Mesothelial cell of epicardium (in vitro differentiated cells): Measurements from ENCODE around the gene HOGA1. TPM values are rescaled to one million over a fixed set of nuclear protein-coding genes. Genes with fewer than 3 reads are reported as not detected.

Experiments used
- DNase-seq, 2 experiments: peaks; one replicate each; pipeline ENCODE4 v3.0.0; 2021; ENCODE audit warnings: low spot score in 2 of 2; ENCODE audit not compliant: unreplicated experiment in 2 of 2
- H3K27ac Mint-ChIP-seq: 2 replicates; pipeline ENCODE4 v1.8.0; 2021; ENCODE audit warnings: mixed read lengths
- H3K27me3 Mint-ChIP-seq: 2 replicates; pipeline ENCODE4 v1.8.0; 2021; ENCODE audit warnings: low read depth, mixed read lengths
- H3K36me3 Mint-ChIP-seq: 2 replicates; pipeline ENCODE4 v1.8.0; 2021; ENCODE audit warnings: mixed read lengths
- H3K4me1 Mint-ChIP-seq: 2 replicates; pipeline ENCODE4 v1.8.0; 2021; ENCODE audit warnings: mixed read lengths
- H3K4me3 Mint-ChIP-seq: 2 replicates; pipeline ENCODE4 v1.8.0; 2021; ENCODE audit warnings: mild to moderate bottlenecking, moderate library complexity, mixed read lengths
- H3K9me3 Mint-ChIP-seq: 2 replicates; pipeline ENCODE4 v1.8.0; 2021; ENCODE audit warnings: mixed read lengths
- CTCF ChIP-seq: fragments of 200-600 bp; sonication (generic); IDR thresholded peaks from one replicate; pipeline ENCODE4 v1.5.0; 2021; ENCODE audit warnings: antibody characterized with exemption; ENCODE audit not compliant: unreplicated experiment
- total RNA-seq: library from RNA; stranded (reverse); gene quantifications from 3 replicates; pipeline ENCODE4 v1.2.1, GENCODE V29; 2021

The HOGA1 gene
- total RNA-seq, 1 donor from 2014 or later = 0.31 TPM

GRCh38 chr10:97598407-97599271 lies 14.4 kb downstream of the HOGA1 start:
- DNase-seq = no peak
- no peaks in the 10 kb centered on the region for H3K27me3 Mint-ChIP-seq
- H3K4me3 Mint-ChIP-seq = no peak overlapping the region
- H3K9me3 Mint-ChIP-seq = no peaks in the 10 kb centered on the region
- no peak overlapping the region for H3K27ac Mint-ChIP-seq
- H3K36me3 Mint-ChIP-seq = no peaks in the 10 kb centered on the region
- H3K4me1 Mint-ChIP-seq = peaks cover under 1% of the 10 kb centered on the region
- no peak for TF ChIP-seq CTCF

GRCh38 chr10:97599272-97599619 lies 15.1 kb downstream of the HOGA1 start:
- DNase-seq = no peak
- no peaks in the 10 kb centered on the region for H3K36me3 Mint-ChIP-seq
- H3K27me3 Mint-ChIP-seq = no peaks in the 10 kb centered on the region
- H3K27ac Mint-ChIP-seq = no peak overlapping the region
- no peak for TF ChIP-seq CTCF
- H3K4me3 Mint-ChIP-seq = no peak overlapping the region
- H3K4me1 Mint-ChIP-seq = no peaks in the 10 kb centered on the region
- no peaks in the 10 kb centered on the region for H3K9me3 Mint-ChIP-seq

- H3K9me3 Mint-ChIP-seq = no peaks in the 10 kb centered on the region
- H3K27ac Mint-ChIP-seq = no peak overlapping the region
- TF ChIP-seq CTCF = no peak
- no peaks in the 10 kb centered on the region for H3K4me1 Mint-ChIP-seq
- no peak overlapping the region for H3K4me3 Mint-ChIP-seq
- H3K27me3 Mint-ChIP-seq = no peaks in the 10 kb centered on the region
- no peaks in the 10 kb centered on the region for H3K36me3 Mint-ChIP-seq
- DNase-seq = no peak
Observed at GRCh38 chr10:97600616-97601015, 16.4 kb downstream of the HOGA1 start.

GRCh38 chr10:97601268-97602215 lies 17.4 kb downstream of the HOGA1 start:
- no peak for TF ChIP-seq CTCF
- H3K9me3 Mint-ChIP-seq = no peaks in the 10 kb centered on the region
- H3K27ac Mint-ChIP-seq = no peak overlapping the region
- no peak for DNase-seq
- no peaks in the 10 kb centered on the region for H3K4me1 Mint-ChIP-seq
- H3K36me3 Mint-ChIP-seq = no peaks in the 10 kb centered on the region
- H3K27me3 Mint-ChIP-seq = no peaks in the 10 kb centered on the region
- no peak overlapping the region for H3K4me3 Mint-ChIP-seq

GRCh38 chr10:97607095-97607636 lies 23.0 kb downstream of the HOGA1 start:
- no peak overlapping the region for H3K27ac Mint-ChIP-seq
- no peaks in the 10 kb centered on the region for H3K36me3 Mint-ChIP-seq
- no peak overlapping the region for H3K4me3 Mint-ChIP-seq
- DNase-seq = no peak
- no peaks in the 10 kb centered on the region for H3K9me3 Mint-ChIP-seq
- no peaks in the 10 kb centered on the region for H3K4me1 Mint-ChIP-seq
- TF ChIP-seq CTCF = no peak
- no peaks in the 10 kb centered on the region for H3K27me3 Mint-ChIP-seq
